ENCODE data around the gene CDK10.

Gene CDK10

DNA sequence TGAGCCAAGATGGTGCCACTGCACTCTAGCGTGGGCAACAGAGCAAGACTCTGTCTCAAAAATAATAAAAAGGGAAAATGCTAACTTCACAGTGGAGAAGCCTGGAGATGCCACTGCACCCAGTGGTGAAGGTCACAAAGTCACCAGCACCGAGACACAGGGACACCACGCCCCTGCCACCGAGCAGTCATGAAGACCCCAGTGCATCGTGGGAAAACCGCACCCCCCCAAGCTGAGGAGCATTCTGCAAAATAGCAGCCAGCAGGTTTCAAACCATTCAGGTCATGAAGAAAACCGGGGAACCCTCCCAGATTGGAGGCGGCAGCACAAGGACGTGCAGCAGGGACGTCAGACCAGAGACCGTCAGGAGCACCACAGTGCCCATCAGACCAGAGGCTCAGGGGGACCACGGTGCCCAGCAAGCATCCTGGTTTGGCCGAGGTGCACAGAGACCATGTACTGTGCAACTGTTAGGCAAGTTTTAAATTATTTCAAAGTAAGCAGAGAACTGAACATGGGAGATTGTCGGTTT lies 42.7 kb upstream of the CDK10 start:
- DNase-seq (ENCODE audit: low read depth): no peak
- no peak overlapping the region for H3K4me3 ChIP-seq (ENCODE audit: control insufficient read depth, low read depth, low read length)
- TF ChIP-seq CTCF (conservative IDR thresholded peaks at IDR 0.05; ENCODE audit: control insufficient read depth, insufficient read depth, low read depth, low read length): no peak

- H3K4me3 ChIP-seq (ENCODE audit: control insufficient read depth, low read depth, low read length): no peak overlapping the region
- TF ChIP-seq CTCF (conservative IDR thresholded peaks at IDR 0.05; ENCODE audit: control insufficient read depth, insufficient read depth, low read depth, low read length): no peak
- no peak for DNase-seq (ENCODE audit: low read depth)
Observed at GRCh38 chr16:89645122-89645521, 41.4 kb upstream of the CDK10 start.

DNA sequence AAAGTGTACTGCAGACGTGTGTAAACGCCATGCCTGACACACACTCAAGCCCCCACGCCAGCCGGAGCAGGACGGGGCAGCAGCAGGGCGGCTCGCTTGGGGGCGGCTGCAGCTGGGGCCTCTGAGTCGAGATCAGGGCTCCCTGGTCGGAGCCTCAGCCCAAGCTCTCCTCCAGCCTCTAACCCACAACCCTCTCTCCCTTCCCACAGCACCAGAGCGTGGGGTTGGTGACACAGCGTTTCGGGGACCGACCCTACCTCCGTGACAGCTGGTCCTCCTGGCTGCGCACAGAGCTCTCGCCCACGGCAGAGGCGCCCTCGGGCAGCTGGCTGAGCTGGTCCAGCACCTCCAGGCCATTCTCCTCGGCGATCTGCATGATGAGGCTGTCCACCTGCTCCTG lies 40.2 kb upstream of the CDK10 start:
- no peak for TF ChIP-seq CTCF (conservative IDR thresholded peaks at IDR 0.05; ENCODE audit: control insufficient read depth, insufficient read depth, low read depth, low read length)
- DNase-seq (ENCODE audit: low read depth): no peak
- H3K4me3 ChIP-seq (ENCODE audit: control insufficient read depth, low read depth, low read length): no peak overlapping the region

- no peak for TF ChIP-seq CTCF (conservative IDR thresholded peaks at IDR 0.05; ENCODE audit: control insufficient read depth, insufficient read depth, low read depth, low read length)
Observed at GRCh38 chr16:89646906-89647305, 39.6 kb upstream of the CDK10 start.

DNA sequence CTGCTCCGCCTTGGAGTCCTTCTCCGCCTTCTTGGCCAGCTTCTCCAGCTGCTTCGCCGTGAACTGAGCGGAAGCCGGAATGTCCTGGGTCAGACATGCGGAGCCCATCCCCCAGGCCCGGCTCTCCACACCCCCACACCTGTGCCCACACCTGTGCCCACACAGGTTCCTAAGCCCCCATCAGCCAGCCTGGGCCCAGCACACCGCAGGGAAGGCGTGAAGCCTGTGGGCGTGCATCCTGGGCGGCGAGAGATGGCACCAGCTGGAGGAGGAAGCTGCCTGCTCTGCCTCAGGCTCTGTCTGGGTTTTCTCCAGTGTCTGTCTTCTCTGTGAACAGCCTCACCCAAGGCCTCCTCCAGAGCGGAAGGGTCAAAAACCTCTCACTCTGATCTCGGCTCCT lies 34.9 kb upstream of the CDK10 start:
- no peak for DNase-seq (ENCODE audit: low read depth)
- TF ChIP-seq CTCF (conservative IDR thresholded peaks at IDR 0.05; ENCODE audit: control insufficient read depth, insufficient read depth, low read depth, low read length): no peak
- H3K4me3 ChIP-seq (ENCODE audit: control insufficient read depth, low read depth, low read length): no peak overlapping the region

More at GRCh38 chr16:89646906-89647305, 39.6 kb upstream of the CDK10 start:
- DNase-seq (ENCODE audit: low read depth): no peak
- no peak overlapping the region for H3K4me3 ChIP-seq (ENCODE audit: control insufficient read depth, low read depth, low read length)

DNA sequence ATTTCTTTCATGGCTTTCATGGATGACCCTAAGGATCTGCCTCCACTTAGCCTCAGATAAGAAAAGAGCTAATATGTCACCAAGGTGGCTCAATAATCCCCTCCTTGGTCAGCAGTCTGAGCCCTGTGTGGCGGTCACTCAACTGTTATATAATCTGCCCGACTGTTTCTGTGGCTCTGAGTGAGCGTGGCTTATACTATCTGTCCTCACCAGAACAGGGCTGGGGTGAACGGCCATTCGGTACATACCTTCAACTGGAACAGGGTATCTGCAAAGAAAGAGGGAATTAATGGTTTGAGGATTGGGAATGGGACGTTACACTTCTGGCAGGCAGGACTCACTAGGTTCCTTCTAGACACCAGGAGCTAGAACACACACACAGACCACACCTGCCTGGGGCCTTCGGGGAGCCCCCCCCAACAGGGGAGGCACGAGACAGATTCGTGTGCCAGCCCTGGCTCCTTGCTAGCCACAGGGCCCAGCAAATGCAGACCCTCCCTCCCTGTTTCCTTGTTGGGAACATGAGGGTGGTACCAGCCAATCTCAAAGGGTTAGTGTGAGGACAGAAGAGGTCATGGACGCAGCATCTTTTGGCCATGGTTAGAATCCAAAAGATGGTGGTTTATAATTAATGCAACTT lies 32.7 kb upstream of the CDK10 start:
- H3K4me3 ChIP-seq (ENCODE audit: control insufficient read depth, low read depth, low read length): no peak overlapping the region
- no peak for DNase-seq (ENCODE audit: low read depth)
- no peak for TF ChIP-seq CTCF (conservative IDR thresholded peaks at IDR 0.05; ENCODE audit: control insufficient read depth, insufficient read depth, low read depth, low read length)

Data from fibroblast of mammary gland (primary cell).